GM10266 (cell line): Measurements from ENCODE around the gene SLC22A3.
"Not testable (repeated sequence)": the region's sequence is repeated elsewhere in the genome, so short reads cannot be mapped to it uniquely, and the experiment has no call there.

Source experiments
- DNase-seq: peaks from one replicate; pipeline ENCODE4 v3.0.0; 2012; ENCODE audit errors: extremely low spot score
- TF ChIP-seq, protein P1 (sequence below): IDR thresholded peaks from 2 replicates; pipeline ENCODE4 v1.5.1; 2012; ENCODE audit warnings: mild to moderate bottlenecking, low read depth; ENCODE audit not compliant: control insufficient read depth, insufficient read depth; ENCODE audit errors: missing control alignments

Gene SLC22A3, protein sequence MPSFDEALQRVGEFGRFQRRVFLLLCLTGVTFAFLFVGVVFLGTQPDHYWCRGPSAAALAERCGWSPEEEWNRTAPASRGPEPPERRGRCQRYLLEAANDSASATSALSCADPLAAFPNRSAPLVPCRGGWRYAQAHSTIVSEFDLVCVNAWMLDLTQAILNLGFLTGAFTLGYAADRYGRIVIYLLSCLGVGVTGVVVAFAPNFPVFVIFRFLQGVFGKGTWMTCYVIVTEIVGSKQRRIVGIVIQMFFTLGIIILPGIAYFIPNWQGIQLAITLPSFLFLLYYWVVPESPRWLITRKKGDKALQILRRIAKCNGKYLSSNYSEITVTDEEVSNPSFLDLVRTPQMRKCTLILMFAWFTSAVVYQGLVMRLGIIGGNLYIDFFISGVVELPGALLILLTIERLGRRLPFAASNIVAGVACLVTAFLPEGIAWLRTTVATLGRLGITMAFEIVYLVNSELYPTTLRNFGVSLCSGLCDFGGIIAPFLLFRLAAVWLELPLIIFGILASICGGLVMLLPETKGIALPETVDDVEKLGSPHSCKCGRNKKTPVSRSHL

DNA sequence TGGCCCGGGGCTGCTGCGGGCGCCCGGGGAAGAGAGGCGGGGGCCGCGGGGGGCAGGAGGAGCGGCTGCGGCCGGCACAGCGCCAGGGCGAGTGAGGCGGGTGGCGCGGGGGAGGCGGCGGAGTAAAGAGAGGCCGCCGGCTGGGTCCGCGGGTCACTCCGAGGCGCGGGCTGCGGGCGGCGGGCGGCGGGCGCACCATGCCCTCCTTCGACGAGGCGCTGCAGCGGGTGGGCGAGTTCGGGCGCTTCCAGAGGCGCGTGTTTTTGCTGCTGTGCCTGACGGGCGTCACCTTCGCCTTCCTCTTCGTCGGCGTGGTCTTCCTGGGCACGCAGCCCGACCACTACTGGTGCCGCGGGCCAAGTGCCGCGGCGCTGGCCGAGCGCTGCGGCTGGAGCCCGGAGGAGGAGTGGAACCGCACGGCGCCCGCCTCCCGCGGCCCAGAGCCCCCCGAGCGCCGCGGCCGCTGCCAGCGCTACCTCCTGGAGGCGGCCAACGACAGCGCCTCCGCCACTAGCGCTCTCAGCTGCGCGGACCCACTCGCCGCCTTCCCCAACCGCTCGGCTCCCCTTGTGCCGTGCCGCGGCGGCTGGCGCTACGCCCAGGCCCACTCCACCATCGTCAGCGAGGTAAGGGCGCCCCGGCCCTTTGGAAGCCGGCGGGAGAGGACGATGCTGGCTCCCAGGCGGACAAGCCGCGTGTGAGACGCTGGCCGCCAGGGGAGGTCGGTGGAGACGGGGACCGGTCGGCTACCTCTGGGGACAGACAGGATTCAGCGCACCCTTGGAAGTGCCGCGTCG lies at the start of gene SLC22A3:
TSS of gene SLC22A3 (plus strand) at position 156 of the 797 bp plus-strand sequence. CDS start at position 198, 42 bp downstream.
- TF ChIP-seq, protein P1, sequence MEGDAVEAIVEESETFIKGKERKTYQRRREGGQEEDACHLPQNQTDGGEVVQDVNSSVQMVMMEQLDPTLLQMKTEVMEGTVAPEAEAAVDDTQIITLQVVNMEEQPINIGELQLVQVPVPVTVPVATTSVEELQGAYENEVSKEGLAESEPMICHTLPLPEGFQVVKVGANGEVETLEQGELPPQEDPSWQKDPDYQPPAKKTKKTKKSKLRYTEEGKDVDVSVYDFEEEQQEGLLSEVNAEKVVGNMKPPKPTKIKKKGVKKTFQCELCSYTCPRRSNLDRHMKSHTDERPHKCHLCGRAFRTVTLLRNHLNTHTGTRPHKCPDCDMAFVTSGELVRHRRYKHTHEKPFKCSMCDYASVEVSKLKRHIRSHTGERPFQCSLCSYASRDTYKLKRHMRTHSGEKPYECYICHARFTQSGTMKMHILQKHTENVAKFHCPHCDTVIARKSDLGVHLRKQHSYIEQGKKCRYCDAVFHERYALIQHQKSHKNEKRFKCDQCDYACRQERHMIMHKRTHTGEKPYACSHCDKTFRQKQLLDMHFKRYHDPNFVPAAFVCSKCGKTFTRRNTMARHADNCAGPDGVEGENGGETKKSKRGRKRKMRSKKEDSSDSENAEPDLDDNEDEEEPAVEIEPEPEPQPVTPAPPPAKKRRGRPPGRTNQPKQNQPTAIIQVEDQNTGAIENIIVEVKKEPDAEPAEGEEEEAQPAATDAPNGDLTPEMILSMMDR = no peak
- no peak for DNase-seq

DNA sequence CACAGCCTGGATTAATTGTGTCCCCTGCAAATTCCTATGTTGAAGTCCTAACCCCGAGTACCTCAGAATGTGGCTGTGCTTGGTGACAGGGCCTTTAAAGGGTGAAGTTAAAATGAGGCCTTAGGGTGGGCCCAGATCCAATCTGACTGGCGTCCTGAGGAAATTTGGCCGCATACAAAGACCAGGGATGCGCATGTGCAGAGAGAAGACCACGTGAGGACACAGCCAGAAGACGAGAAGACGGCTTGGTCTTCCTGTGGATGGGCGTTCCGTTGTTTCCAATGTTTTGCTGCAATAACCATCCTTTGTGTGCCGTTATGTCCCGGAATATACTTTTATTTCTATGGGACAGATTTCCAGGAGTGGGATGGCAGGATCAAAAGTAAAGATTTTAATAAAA lies 48.6 kb upstream of the SLC22A3 start:
- no peak for DNase-seq
- TF ChIP-seq, protein P1 = no peak

DNA sequence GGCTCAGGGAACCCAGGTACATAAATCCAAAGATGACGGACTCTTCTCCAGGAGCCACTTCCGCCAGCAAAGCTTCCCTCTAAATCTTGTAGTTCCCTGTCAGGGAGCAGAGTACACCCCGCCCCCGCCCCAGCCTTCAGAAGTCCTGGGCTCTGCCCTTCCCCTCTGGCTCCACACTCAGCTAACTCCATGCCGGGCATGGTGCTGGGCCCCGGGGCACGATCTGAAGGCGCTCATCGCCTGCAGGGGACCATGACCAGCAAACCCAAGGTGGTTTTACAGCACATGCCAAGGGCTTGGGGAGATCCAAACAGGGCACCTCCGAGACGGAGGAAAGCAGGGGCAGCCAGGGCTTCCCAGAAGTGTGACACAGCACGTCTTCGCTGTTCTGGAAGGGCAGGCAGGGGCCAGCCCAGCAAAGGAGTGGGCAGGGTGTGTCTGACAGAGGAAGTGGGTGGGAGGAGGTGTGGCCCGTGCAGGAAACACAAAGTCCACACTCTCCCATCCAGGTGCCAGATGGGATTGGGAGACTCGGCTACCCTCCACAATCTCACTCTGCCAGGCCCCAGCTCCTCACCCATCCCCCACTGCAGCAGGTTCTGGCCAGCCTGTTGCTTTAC lies 48.0 kb upstream of the SLC22A3 start:
- TF ChIP-seq, protein P1 = no peak
- DNase-seq = no peak

DNA sequence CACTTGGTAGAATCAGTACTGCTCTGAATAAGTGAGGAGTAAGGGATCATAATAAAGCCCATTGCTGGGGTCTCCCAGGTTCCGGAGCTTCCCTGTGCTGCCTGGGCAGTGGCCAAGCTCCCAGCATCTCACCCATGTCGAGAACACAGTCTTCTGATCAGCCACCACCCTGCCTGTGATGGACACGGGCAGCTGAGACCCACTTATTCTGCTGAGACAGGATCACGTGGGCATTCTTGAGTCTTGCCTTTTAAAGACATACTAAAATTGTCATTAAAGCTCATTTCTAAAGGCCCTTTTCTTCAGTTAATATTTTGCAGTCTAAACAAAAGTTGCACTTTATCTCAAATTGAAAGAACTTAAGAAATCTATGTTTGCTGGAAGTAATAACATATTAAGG lies 46.8 kb upstream of the SLC22A3 start:
- TF ChIP-seq, protein P1 = no peak
- no peak for DNase-seq

DNA sequence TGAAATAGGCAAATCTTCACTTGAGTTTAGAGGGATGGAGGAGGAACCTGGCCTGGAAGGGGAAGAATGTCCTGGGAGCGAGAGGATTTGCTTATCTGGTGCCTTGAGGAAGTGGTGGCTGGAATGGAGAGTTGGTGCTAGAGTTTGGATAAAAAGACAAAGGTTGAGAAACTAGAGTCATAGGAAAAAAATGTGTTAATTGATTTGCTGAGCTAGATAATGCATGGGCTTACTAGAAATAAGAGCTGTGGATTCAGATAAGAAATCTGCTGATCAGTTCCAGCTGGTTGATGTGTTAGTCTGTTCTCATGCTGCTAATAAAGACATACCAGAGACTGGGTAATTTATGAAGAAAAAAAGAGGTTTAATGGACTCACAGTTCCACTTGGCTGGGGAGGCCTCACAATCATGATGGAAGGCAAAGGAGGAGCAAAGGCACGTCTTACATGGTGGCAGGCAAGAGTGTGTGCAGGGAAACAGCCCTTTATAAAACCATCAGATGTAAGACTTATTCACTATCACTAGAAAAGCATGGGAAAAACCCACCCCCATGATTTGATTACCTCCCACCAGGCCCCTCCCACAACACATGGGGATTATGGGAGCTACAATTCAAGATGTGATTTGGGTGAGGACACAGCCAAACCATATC lies 45.6 kb upstream of the SLC22A3 start:
- not testable (repeated sequence) for DNase-seq

DNA sequence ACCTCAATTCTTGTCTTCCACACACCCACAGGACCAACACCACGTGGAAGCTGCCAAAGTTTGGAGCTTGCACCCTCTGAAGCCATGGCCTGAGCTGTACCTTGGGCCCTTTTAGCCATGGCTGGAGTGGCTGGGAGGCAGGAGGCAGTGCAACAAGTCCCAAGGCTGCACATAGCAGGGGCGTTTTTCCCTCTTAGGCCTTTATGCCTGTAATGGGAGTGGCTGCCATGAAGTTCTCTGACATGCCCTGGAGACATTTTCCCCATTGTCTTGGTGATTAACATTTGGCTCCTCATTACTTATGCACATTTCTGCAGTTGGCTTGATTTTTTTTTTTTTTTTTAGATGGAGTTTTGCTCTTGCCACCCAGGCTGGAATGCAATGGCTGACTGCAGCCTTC lies 44.4 kb upstream of the SLC22A3 start:
- TF ChIP-seq, protein P1 = no peak
- DNase-seq = no peak
